HepG2 (cell line): ENCODE results near the gene POLRMT. TPM values are rescaled to one million over a fixed set of nuclear protein-coding genes. Genes with fewer than 3 reads are reported as not detected.
A peak's percentile ranks its signal among the peaks of the same experiment; 100 is the strongest.

ENCODE experiments used
- ASH2L ChIP-seq: fragments of 300-600, 200-600 bp; sonication (generic); IDR thresholded peaks from 2 replicates; pipeline ENCODE4 v1.7.0; 2017; ENCODE audit warnings: low read depth, mild to moderate bottlenecking, moderate library complexity, mixed read lengths, low read length; ENCODE audit not compliant: insufficient read length
- DR1 ChIP-seq: sonication (generic); formaldehyde crosslinking; IDR thresholded peaks from 2 replicates; pipeline ENCODE4 v1.8.0; 2021; ENCODE audit warnings: mild to moderate bottlenecking, missing genetic modification reagents, inconsistent platforms
- ESRRA ChIP-seq: sonication (generic); formaldehyde crosslinking; IDR thresholded peaks from 2 replicates; pipeline ENCODE4 v1.5.1; 2020; ENCODE audit warnings: mild to moderate bottlenecking, low read depth, missing genetic modification reagents
- FIP1L1 ChIP-seq: fragments of 200-400 bp; formaldehyde crosslinking; IDR thresholded peaks from 2 replicates; pipeline ENCODE4 v1.6.1; 2018; ENCODE audit warnings: low read depth, mild to moderate bottlenecking, low read length, moderate library complexity, borderline replicate concordance; ENCODE audit not compliant: insufficient read depth
- MEF2D ChIP-seq: sonication (generic); formaldehyde crosslinking; IDR thresholded peaks from 2 replicates; pipeline ENCODE4 v1.5.1; 2020; ENCODE audit warnings: mild to moderate bottlenecking, missing genetic modification reagents
- NFAT5 ChIP-seq: sonication (generic); formaldehyde crosslinking; IDR thresholded peaks from 2 replicates; pipeline ENCODE4 v1.4.0; 2020; ENCODE audit warnings: missing genetic modification reagents
- NR2F1 ChIP-seq, 2 experiments: fragments of 450-650 bp in 1 of 2; formaldehyde crosslinking in 1 of 2; IDR thresholded peaks; 2 replicates each; pipeline versions ENCODE4 v1.5.0 to v1.6.1; 2016 to 2020; ENCODE audit warnings: mild to moderate bottlenecking in 1 of 2, missing compliant biosample characterization in 1 of 2, missing genetic modification reagents in 1 of 2, moderate library complexity in 1 of 2
- PCBP1 ChIP-seq: fragments of 200-400 bp; formaldehyde crosslinking; IDR thresholded peaks from 2 replicates; pipeline ENCODE4 v1.6.1; 2017; ENCODE audit warnings: mild to moderate bottlenecking, low read depth, low read length, borderline replicate concordance
- RAD51 ChIP-seq: fragments of 450-650 bp; IDR thresholded peaks from 2 replicates; pipeline ENCODE4 v1.6.1; 2016; ENCODE audit warnings: borderline replicate concordance
- SMC3 ChIP-seq: IDR thresholded peaks from 2 replicates; pipeline ENCODE4 v1.6.1; 2011; ENCODE audit warnings: low read length, improper control_type of control experiment
- SNRNP70 ChIP-seq: fragments of 200-400 bp; formaldehyde crosslinking; IDR thresholded peaks from 2 replicates; pipeline ENCODE4 v1.6.1; 2017; ENCODE audit warnings: mild to moderate bottlenecking, low read depth, low read length, moderate library complexity
- TBX2 ChIP-seq: sonication (generic); formaldehyde crosslinking; IDR thresholded peaks from 2 replicates; pipeline ENCODE4 v1.5.0; 2020; ENCODE audit warnings: missing genetic modification reagents, mild to moderate bottlenecking, borderline replicate concordance
- ZBTB21 ChIP-seq: sonication (generic); formaldehyde crosslinking; IDR thresholded peaks from 2 replicates; pipeline ENCODE4 v1.4.0; 2020; ENCODE audit warnings: missing genetic modification reagents
- ZBTB7B ChIP-seq: sonication (generic); formaldehyde crosslinking; IDR thresholded peaks from 2 replicates; pipeline ENCODE4 v1.4.0; 2020; ENCODE audit warnings: missing genetic modification reagents
- ZIK1 ChIP-seq: sonication (generic); formaldehyde crosslinking; IDR thresholded peaks from 2 replicates; pipeline ENCODE4 v1.5.0; 2020; ENCODE audit warnings: mild to moderate bottlenecking, low read depth, missing genetic modification reagents, borderline replicate concordance
- ZNF232 ChIP-seq: sonication (generic); formaldehyde crosslinking; IDR thresholded peaks from 2 replicates; pipeline ENCODE4 v1.4.0; 2020; ENCODE audit warnings: missing genetic modification reagents, borderline replicate concordance
- ZNF44 ChIP-seq: sonication (generic); formaldehyde crosslinking; IDR thresholded peaks from 2 replicates; pipeline ENCODE4 v1.5.1; 2020; ENCODE audit warnings: mild to moderate bottlenecking, missing genetic modification reagents
- ZNF550 ChIP-seq: sonication (generic); formaldehyde crosslinking; IDR thresholded peaks from 2 replicates; pipeline ENCODE4 v1.4.0; 2020; ENCODE audit warnings: mild to moderate bottlenecking, missing genetic modification reagents, borderline replicate concordance
- ZNF737 ChIP-seq: sonication (generic); formaldehyde crosslinking; IDR thresholded peaks from 2 replicates; pipeline ENCODE4 v1.5.0; 2020; ENCODE audit warnings: missing genetic modification reagents, mild to moderate bottlenecking, borderline replicate concordance
- ZNF780A ChIP-seq: sonication (generic); formaldehyde crosslinking; IDR thresholded peaks from 2 replicates; pipeline ENCODE4 v1.8.0; 2022; ENCODE audit warnings: mild to moderate bottlenecking, missing genetic modification reagents, moderate library complexity
- ZNF792 ChIP-seq: IDR thresholded peaks from 2 replicates; pipeline ENCODE4 v1.6.1; 2016
- polyA plus RNA-seq, 8 experiments: library from polyadenylated mRNA; depleted of rRNA in 3 of 8; stranded (reverse) in 7 of 8; unstranded in 1 of 8; fragments of >200 nt; fragmentation: Illumina TruSeq in 4 of 8; extraction: Trizol in 4 of 8; gene quantifications; 2 replicates each; pipeline versions ENCODE4 v1.2.1 to v1.2.3, GENCODE V29; 2011 to 2016; ENCODE audit warnings: low read depth in 4 of 8, missing spikeins in 1 of 8, mixed read lengths in 1 of 8; ENCODE audit not compliant: insufficient read depth in 1 of 8
- total RNA-seq, 5 experiments: library from RNA; depleted of rRNA; stranded (reverse); fragments of >200 nt; fragmentation: Illumina TruSeq; extraction: Trizol; gene quantifications; 2 replicates each; pipeline ENCODE4 v1.2.3, GENCODE V29; 2016; ENCODE audit warnings: low read depth in 1 of 5
- TF ChIP-seq, protein P1 (sequence below): sonication (generic); formaldehyde crosslinking; IDR thresholded peaks from 2 replicates; pipeline ENCODE4 v1.8.0; 2022; ENCODE audit warnings: missing genetic modification reagents, mild to moderate bottlenecking, inconsistent platforms, borderline replicate concordance
- TF ChIP-seq, protein P2 (sequence below): sonication (generic); formaldehyde crosslinking; IDR thresholded peaks from 2 replicates; pipeline ENCODE4 v1.8.0; 2023; ENCODE audit warnings: mild to moderate bottlenecking, missing genetic modification reagents

The POLRMT gene
- total and polyA plus RNA-seq, 2 of the 13 experiments (the other 11 are each of a cell fraction or from before 2014, with no cell fraction given) = 78.0 to 101 TPM

DNA sequence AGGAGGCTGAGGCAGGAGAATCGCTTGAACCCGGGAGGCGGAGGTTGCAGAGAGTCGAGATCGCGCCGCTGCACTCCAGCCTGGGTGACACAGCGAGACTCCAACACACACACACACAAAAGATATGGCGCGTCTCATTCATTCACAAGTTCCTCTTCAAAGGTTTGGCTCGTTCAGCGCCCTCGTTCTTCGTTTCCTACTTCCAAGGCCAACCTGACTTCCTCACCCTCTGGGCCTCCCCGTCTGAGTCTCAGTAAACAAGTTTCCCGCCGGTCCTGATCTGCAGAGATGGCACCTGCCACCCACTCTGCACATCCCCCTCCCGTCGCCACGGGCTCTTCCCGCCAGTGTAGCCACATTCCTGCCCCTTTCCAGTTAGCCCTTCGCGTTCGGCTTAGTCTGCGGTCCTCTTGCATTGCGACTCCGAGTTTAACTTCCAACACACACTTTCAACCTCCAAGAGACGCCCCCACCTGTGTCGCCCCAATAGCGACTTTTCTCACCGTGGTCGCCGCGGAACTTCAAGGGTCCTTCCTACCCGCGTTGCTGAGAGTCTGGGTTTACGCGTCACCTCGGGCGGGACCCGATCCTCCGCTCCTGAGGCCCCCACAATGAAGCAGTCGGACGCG is 62.3 kb downstream of the POLRMT start (continued):
- TF ChIP-seq ASH2L (peak; percentile 36), ZNF737 (CRISPR knock-in tag) (no peak), ESRRA (CRISPR knock-in tag) (0 out of 2 replicates have a peak, but pooled peaks have one; percentile 12), NFAT5 (CRISPR knock-in tag) (0 out of 2 replicates have a peak, but pooled peaks have one; percentile 26), ZNF44 (CRISPR knock-in tag) (no peak), SMC3 (no peak), ZNF550 (no peak), SNRNP70 (no peak), ZNF792 (CRISPR knock-in tag) (0 out of 2 replicates have a peak, but pooled peaks have one; percentile 23), ZNF780A (CRISPR knock-in tag) (no peak), TBX2 (CRISPR knock-in tag) (peak; percentile 61), NR2F1 (CRISPR knock-in tag; IDR thresholded peaks at IDR 0.05) (no peak), PCBP1 (no peak), ZNF232 (no peak; the same call in 1 of the 2 replicates), DR1 (CRISPR knock-in tag) (0 out of 2 replicates have a peak, but pooled peaks have one; percentile 32), RAD51 (no peak), ZBTB7B (CRISPR knock-in tag) (peak; percentile 67), MEF2D (CRISPR knock-in tag) (peak; percentile 34; the same call in 1 of the 2 replicates), ZIK1 (CRISPR knock-in tag) (0 out of 2 replicates have a peak, but pooled peaks have one; percentile 19), FIP1L1 (no peak), ZBTB21 (CRISPR knock-in tag) (no peak)
- TF ChIP-seq, protein P1, sequence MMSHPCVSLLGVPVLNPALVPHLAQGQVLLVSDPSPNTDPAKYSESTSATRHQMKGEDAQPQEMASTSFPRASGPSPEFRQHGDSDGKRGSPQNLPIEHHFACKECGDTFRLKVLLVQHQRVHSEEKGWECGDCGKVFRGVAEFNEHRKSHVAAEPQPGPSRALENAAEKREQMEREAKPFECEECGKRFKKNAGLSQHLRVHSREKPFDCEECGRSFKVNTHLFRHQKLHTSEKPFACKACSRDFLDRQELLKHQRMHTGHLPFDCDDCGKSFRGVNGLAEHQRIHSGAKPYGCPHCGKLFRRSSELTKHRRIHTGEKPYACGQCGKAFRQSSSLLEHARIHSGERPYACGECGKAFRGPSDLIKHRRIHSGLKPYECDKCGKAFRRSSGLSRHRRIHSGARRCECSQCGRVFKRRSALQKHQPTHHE (CRISPR knock-in tag) = no peak
- TF ChIP-seq, protein P2, sequence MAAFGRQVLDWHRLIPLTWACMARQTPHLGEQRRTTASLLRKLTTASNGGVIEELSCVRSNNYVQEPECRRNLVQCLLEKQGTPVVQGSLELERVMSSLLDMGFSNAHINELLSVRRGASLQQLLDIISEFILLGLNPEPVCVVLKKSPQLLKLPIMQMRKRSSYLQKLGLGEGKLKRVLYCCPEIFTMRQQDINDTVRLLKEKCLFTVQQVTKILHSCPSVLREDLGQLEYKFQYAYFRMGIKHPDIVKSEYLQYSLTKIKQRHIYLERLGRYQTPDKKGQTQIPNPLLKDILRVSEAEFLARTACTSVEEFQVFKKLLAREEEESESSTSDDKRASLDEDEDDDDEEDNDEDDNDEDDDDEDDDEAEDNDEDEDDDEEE (CRISPR knock-in tag) = no peak
